Measurements from ENCODE around the gene IRF9.

DNA sequence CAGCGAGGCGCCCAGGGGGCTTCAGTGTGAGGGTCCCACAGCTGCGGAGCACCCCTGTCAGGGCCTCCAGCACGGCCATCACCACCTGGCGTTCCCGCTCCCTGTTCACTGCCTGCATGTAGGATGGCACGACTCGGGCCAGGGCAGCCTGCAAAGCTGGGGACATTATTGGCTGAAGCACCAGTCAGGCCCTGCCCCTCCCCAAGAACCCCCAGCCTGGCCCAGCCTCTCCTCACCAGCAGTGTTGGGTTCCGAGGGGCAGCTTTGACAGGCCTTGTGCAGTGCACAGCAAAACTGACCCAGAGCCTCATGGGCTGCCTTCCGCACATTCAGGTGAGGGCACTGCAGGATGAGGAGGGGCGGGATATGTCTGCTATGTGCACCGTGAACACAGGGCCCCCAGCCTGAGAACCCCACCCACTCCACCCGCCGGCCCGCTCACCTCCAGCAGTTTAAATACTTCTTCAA is 22.0 kb downstream of the IRF9 start:
- no peak for TF ChIP-seq POLR2A (IDR thresholded peaks at IDR 0.05)
- TF ChIP-seq, protein P1, sequence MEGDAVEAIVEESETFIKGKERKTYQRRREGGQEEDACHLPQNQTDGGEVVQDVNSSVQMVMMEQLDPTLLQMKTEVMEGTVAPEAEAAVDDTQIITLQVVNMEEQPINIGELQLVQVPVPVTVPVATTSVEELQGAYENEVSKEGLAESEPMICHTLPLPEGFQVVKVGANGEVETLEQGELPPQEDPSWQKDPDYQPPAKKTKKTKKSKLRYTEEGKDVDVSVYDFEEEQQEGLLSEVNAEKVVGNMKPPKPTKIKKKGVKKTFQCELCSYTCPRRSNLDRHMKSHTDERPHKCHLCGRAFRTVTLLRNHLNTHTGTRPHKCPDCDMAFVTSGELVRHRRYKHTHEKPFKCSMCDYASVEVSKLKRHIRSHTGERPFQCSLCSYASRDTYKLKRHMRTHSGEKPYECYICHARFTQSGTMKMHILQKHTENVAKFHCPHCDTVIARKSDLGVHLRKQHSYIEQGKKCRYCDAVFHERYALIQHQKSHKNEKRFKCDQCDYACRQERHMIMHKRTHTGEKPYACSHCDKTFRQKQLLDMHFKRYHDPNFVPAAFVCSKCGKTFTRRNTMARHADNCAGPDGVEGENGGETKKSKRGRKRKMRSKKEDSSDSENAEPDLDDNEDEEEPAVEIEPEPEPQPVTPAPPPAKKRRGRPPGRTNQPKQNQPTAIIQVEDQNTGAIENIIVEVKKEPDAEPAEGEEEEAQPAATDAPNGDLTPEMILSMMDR (IDR thresholded peaks at IDR 0.05 in 8 of 11, conservative IDR thresholded peaks at IDR 0.05 in 3 of 11), result no peak
- TF ChIP-seq POLR2AphosphoS5 (IDR thresholded peaks at IDR 0.05), result peak in 1 of 3 donors; percentile 46

Data from spleen (tissue), 7 donors.